Measurements from ENCODE around the gene ITGA8.

ITGA8 gene

DNA sequence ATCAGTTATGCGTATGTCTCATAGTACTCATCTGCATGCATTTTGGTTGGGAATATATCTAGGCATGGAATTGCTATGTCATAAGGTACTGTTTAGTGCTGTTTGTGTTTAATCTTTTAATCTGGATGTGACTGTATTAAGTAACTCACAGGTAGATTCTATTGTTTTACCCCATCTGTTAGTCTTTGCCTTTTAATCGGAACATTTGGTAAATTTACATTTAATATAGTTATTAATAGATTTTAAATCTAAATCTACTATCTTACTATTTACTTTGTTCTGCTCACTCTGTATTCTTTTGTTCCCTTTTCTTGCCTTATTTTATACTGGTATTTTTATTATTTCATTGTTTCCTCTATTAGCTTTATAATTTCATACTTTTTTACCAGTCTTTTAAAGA, 10.6 kb upstream of the ITGA8 start:
- DNase-seq, result no peak

DNA sequence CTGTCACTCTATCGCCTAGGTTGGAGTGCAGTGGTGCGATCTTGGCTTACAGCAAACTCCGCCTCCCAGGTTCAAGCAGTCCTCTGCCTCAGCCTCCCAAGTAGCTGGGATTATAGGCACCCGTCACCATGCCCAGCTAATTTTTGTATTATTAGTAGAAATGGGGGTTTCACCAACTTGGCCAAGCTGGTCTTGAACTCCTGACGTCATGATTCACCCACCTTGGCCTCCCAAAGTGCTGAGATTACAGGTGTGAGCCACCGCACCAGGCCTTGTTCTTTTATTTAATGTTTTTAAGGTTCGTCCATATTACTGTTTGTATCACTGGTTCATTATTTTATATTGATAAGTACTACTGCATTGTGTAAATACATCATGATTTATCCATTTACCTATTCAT, 10.2 kb upstream of the ITGA8 start:
- no peak for DNase-seq

DNA sequence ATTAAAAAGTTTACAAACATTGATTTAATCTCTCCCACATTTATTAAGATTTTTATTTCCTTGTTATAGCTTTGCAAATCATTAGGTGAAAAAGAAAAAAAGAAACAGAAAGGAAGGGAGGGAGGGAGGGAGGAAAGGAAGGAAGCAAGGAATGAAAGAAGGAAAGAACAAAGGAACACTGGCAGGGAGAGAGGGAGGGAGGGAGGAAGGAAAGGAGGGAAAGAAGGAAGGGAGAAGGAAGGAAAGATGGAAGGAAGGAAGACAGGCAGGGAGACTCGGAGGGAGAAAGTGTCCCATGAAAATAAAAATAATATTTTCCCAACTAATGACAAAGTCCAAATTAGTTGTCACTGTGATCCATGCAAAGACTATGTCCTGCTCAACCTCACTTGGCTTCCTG, 6.3 kb upstream of the ITGA8 start:
- no peak for DNase-seq

DNA sequence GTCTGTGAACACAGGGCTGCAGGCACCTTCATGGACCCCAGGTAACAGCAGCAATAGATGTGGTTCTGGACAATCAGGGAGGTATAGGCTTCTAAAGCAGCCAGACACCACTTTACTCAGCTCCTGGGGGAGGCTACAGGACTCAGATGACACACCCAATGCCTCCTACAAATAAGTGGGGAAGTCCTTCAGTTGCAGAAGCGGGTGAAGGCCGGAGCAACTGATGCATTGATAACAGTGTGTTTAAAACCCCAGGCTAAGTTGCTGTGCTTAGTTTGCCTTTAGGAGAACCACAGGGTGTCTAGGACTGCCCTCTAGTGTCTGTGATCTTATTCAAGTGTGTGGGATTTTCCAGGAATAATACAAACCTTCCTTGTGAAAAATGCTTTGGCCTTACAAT, 5.9 kb upstream of the ITGA8 start:
- DNase-seq, result no peak

DNA sequence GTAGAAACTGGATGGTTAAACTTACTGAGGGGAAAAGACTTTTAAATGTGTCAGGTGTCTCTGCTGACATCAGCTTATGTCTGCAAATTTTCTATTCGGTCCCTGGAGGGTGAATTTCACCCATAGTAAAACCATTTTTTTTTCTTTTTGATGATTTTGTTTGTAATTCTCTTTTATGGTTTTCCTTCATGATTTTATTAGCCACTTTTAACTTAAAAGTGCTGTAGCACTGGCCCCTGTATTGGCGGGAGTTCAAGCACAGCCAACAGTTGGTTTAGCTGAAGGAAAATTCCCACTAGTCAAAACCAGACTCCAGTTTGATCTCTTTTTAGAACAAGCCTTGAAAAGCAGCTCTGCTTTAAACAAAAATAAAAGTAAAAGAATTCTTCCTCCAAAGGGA, 5.0 kb upstream of the ITGA8 start:
- no peak for DNase-seq

DNA sequence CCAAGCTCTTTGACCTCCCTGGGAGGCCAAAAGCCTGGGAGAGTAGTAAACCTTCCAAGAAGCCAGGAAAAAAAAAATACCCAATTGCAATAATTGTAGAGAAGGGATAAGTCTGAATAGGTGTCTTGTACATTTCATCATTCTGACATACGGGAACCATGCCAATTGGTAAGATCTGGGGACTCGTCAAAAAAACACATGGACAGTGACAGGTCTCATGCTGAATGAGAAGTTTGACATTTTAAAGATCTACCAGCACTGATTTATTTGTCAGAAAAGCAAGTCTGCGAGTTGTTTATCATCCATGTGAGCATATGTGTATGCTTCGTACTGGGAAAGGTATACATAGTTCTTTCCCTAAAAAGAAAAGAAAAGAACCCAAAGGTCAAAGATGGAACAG, 4.1 kb upstream of the ITGA8 start:
- DNase-seq, result no peak

DNA sequence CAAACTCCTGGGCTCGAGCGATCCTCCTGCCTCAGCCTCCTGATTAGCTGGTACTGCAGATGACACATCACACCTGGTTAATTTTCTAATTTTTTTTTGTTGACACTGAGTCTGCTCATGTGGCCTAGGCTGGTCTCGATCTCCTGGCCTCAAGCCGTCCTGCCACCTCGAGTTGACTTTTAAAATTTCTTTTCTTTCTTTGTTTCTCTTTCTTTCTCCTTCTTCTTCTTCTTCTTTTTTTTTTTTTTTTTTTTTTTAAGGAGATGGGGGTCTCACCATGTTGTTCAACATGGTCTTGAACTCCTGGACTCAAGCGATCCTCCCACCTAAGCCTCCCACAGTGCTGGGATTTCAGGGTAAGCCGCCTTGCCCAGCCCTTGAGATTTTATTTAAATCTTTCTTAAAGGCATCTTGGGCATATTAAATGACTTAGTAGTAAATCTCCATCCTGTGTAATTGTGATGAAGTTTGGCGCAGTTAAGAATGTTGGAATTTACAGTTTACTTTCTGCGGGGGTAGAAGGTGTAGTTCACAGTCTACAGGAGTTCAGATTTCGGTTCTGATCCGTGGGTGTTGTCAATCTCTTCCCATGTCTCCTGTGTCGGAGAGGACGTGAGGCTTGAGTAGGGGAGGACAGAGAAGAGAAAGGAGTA, 1.0 kb upstream of the ITGA8 start:
- no peak for DNase-seq

DNA sequence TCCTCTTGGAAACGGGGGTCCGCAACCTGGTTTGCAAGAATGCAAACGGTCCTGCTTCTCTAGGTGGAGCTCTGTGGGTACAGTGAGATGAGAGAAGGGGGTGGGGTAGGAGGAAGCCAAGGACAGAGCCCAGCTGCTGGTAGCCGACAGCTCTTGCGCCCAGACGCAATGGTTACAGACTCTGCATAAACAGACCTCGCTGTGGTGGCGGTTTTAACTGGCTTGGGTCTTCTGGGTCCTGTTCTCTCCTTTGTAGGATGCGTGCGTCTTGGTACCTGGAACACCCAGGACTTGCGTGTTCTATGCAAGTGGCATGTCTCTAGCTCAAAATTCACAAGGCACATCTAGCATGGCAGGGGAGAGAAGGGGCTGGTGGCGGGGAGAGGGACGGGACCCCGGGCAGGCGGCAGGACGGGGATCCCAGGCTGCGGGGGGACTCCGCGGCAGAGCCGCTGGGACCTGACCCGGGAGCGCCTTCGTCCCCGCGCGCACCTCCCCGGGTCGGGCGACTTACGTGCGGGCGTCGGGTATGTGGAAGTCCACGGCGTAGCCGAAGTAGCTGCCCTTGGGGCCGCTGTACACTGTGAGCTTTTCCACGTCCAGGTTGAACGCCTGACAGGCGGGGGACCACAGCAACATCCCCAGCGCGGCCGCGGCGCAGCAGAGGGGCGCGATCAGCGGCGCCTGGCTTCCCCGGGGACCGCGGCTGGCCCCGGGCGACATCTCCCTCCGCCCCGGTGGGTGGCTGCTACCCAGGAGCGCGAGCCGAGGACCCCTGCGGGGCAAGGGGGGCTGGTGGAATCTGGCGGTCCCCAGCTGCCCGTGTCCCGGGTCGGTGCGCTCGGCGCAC, 448 bp downstream of the ITGA8 start:
- DNase-seq, result no peak

DNA sequence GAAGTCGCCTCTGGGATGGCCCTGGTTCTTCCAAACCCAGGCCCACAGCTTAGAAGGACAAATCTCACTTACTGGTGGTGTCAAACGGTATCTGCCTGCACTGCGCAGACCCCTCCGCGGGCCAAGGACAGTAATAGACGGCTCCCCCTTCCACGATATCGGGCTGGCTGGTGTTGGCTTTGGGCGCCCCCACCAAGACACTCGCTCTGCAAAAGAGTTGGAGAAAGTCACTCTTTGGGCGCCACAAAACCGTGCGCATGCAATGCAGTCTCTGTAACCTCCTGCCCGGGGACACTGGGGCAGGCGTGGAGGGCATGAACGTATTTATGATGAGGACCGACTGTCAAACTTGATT, 1.1 kb downstream of the ITGA8 start:
- DNase-seq, result no peak

DNA sequence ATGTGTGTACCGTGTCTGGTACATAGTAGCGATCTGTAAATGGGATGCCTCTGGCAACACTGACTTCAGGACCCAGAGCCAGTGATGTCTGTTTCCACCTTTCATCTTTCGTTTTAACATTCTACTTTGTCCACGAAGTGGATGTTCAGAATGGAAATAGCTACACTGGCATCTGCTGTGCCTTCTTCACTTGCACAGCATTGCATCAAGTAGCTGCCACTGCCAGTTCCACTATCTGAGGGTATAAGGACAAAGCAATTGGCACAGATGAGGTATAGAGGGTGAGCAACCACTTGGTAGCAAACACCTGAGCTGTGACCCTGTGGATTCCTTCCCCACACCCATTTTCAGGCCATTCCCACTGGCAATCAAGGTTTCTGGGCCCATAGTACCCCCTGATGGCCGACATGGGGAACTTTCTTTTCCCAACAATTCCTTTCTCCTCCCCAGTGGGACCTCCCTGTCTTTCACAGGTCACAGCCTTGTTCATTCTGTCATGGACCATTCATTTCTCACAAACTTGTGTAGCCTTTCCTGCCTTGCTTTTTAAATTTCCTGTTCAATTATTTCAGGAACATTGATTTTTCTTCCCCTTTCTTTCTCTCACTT, 4.0 kb downstream of the ITGA8 start:
- DNase-seq, result no peak

DNA sequence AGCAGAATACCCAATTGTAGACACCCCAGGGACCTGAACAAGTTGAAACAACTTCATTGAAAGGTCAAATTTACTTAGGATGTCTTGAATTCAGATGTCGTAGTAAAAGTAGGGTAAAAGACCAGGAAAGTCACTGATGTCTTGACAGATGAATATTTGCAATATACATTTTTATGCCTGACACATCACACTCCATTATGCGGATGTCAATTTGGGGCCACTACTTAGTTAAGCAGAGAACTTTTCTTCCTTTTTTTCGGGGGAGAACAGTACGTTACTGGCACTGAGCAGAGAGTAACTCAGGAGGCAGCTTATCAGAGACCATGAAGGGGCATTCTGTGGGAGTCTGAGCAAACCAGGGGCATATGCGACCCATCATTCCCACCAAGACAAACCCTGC, 4.9 kb downstream of the ITGA8 start:
- DNase-seq, result no peak

DNA sequence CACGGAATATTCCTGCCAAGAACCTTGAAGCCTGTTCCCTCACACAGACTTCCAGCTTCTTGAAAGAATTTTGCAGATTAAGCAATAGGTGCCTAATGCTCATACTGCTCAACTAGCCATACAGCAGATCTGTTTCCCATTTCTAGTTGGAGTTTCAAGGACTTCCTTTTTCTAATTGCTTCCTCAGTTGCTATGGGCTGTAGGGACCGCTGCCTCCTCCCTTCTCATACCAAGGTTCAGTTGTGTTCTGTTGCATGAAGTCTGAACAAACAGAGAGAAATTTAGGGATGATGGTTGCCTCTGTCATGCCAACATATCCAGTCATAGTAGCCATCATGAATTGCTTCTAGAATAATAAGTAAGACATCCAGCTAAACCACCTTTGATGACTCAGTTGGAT, 6.8 kb downstream of the ITGA8 start:
- no peak for DNase-seq

DNA sequence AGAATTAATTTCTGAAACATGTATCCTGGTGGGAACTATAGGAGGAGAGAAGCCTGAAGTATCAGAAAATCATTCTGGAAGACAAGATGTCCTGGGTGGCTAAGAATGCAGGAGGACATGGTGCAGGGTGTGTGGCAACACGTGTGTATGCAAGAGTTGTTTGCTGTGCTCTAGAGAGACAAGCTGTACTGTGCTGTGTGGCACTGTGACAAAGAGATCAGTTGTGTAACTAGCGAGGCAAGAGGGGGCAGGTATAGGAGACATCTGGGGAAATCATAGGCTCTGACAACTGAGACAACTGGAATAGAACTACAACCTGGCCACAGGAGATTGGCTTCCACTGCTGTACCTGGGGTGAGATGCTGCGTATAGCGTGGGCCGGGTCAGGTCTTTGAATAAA, 9.3 kb downstream of the ITGA8 start:
- no peak for DNase-seq

DNA sequence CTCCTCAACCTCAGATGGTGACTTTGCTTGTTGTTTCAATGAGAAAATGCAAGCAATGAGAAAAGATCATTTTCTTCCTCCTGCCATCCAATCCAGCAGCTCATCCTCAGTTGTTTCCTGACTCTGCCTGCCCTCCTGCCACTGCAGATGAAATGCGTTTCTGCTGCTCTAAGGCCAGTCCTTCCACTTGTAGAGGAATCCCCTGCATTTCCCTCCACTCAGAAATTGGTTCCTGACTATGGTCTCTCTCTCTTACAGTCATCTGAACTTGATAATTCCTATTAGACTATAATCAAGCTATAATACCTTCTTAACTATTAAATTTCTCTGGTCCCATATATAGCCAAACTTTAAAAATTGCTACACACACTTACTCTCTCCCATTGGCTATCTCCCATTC, 14.4 kb downstream of the ITGA8 start:
- DNase-seq, result no peak

DNA sequence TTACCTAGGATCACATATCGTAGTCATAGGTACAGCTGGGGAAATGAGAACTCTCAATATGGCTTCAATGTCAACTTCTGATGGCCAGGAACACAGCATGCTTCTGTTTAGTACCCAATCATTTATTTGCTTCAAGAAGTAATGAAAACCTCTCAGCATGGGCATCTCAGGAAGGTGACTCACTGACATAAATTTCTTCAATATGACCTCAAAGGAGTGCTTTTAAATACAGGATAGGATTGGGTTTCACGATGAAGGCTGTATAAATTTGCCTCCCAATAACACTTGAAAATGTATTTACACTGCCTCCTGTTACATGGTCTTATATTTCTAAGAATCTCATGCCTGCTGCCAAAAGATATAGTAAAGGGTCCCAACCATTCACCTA, 15.1 kb downstream of the ITGA8 start:
- no peak for DNase-seq

DNA sequence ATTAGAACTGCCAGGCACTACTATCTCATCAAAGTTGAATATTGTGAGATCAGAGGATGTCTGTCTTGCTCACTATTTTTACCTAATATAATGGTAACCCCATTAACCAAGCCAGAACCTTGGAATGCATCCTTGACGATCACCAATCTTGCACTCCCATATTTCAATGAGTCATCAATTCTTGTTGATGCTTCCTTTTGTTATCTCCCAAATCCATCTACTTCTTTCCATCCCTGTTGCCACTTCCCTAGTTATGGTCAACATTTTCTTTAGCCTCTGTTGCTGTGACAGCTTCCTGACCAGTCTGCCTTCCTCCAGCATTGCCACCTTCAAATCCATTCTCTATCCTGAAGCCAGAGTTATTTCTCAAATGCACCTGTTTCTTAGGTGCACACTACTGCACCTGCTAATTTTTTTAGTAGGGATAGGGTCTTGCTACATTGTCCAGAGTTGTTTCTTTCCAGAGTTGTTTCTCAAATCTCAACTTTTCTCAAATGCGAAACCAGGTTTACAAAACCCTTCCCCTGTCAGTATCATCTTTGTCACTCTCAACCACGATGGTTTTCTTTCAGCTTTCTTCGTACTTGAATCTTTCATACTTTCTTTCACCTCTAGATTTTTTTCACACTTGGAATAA, 15.7 kb downstream of the ITGA8 start:
- DNase-seq, result no peak

DNA sequence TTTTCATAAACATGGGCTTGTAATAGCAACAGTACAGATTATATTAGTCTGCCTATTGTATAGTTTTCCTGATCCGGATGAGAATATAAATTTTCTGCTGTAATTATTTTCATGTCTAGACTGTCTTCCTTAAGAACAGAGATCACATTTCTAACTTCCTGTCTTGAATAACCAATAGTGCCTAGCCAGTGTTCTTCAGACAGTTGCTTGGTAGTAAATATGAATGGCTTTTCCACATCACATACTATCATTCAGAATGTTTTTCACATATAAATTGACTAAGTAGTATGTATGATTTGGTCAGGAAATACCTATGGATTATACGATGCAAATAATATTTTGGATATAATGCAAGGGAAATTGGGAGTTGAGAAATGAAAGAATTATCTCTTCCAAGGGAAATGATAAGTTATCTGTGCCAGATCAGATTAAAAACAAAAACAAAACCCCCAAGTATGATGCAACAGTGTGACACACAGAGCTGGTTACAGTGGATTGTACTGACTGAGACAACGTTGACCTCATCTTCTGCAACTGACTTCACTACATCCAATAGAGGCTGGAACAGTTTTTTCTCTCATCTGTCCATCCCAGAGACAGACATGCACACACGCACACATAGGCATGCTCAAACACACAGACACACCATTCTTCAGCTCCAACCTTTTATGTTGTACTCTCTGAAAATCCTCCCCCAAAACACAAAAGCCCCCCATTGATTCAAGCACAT, 16.4 kb downstream of the ITGA8 start:
- DNase-seq, result no peak

DNA sequence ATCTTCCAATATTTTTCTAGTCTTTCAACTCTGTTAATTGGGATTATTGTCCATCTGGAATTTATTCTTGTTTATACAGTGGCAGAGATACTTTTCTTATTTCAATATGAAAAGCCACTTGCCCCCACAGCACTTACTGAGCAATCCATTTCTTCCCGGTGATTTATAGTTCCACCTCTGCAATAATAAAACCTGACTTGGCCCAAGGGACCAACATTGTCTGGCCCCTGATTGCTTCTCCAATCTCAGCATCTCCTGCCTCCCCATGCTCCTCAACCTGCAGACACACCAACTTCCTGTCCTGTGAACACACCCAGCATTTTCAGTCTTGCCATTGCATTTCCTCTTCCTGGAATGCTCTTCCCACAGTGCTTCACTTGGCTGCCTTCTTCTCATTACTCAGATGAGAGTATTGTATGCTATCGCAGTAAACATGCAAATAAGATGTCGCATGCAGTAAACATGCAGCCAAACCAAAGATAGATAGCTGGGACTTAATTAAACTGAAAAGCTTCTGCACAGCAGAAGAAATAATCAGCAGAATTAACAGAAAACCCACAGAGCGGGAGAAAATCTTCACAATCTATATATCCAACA, 19.5 kb downstream of the ITGA8 start:
- DNase-seq, result no peak

DNA sequence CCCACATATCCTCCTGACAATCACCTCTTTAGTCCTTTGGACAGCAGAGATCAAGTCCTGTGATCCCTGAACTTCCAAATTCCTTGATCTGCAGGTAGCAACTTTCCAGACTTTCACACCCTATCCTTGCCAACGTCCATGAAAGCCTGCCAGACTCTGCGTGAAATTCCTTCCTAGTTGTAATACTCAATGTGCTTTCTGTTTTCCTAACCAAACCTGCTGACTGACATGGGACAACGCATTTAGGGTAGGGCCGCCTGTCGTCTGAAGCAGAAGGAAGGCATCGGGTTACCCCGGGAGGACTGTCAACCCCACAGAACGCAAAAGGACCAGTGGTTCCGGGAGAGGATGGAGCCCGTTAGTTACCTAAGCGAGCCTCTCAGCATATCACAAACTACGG, 23.9 kb downstream of the ITGA8 start:
- DNase-seq, result no peak

DNA sequence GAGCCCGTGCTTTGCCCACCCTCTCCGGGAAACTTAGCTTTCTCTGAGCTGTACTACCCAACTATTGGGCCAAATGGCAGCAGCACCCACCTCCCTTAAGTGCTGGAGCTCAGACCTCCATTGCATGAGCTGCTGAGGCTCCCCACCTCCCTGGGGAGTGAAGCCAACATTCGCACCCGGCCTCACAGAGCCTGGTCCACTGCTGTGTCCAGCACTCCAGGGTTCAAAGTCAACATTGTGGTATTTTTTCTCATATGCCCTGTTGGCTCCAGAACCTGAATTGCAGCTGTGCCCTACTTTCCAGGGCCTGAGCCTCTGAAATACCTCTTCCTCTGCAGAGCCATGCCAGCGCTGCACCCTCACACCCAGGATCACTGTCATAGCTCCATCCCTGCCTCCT, 29.7 kb downstream of the ITGA8 start:
- no peak for DNase-seq

DNA sequence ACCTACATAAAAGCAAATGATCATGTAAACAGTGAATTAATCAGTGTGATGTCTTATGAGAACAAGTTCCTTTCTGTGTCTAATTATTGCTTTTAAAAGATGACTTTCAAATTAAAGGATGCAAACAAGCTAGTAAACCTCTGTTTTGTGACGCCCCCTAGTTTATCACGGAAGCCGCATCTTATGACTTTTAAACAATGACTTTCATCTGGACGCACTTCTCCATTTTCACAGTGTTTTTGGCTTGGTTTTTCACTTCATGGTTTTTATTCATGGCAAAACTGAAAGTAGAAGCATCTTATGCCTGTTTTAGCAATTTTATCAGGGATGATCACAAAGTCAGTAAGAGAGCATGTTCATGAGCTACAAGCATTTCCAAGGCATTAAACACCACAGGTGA, 35.0 kb downstream of the ITGA8 start:
- no peak for DNase-seq

DNA sequence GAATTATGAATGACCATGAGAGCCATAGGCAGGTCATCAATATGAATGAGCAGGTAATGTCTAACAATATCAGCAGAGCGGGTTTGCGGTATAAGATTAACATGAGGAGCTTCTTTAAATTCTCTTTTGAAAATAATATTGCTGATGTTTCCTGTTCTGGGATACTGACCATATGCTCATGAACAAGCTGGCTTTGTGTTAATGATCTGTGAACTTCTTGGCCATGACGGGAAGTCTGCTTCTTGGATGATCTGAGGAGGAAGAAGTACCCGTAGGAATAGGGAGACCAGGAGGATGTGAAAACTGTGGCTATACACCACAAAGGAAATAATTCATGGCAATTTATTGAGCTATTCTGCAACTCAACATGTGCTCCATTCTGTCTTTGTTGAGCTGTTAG, 38.6 kb downstream of the ITGA8 start:
- no peak for DNase-seq

DNA sequence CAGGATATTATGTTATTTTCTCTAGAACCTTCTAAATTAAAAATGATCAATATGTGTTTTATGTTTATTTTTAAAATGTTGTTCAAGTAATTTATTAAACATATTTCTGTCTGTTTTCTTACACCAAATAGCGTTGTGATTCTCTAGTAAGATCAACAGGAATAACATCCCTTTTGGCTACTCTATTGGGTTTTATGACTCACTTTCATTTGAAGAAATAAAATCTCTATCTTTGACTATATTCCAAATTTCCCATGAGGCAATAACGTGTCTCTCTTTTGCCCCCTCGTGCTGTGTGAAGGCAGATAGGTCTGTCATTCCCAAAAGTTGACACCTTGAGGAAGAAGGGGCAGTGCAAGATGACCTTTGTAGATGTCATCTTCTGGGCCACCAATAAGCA, 40.9 kb downstream of the ITGA8 start:
- no peak for DNase-seq

Data from stimulated activated CD4-positive, alpha-beta T cell treated with anti-CD3 and anti-CD28 coated beads, Interleukin-4, amount 100 ng/mL, for 1 hour (primary cell).